ENCODE results near the gene CHEK2. TPM values are rescaled to one million over a fixed set of nuclear protein-coding genes. Genes with fewer than 3 reads are reported as not detected.
"Not testable (repeated sequence)": the region's sequence is repeated elsewhere in the genome, so short reads cannot be mapped to it uniquely, and the experiment has no call there.

The CHEK2 gene
- total RNA-seq, 1 donor from 2014 or later: 10.8 TPM

GRCh38 chr22:28741200-28741784, 328 bp downstream of the CHEK2 start:
- DNase-seq: no peak

GRCh38 chr22:28738876-28739275, 2.7 kb downstream of the CHEK2 start:
- not testable (repeated sequence) for DNase-seq

GRCh38 chr22:28737701-28738100, 3.9 kb downstream of the CHEK2 start:
- no peak for DNase-seq

- DNase-seq: no peak
Measured at GRCh38 chr22:28736301-28737155, 5.1 kb downstream of the CHEK2 start.

GRCh38 chr22:28734393-28734792, 7.2 kb downstream of the CHEK2 start:
- DNase-seq: no peak

- DNase-seq: no peak
Measured at GRCh38 chr22:28730179-28730578, 11.4 kb downstream of the CHEK2 start.

GRCh38 chr22:28728621-28729313, 12.9 kb downstream of the CHEK2 start:
- no peak for DNase-seq

- DNase-seq: no peak
Measured at GRCh38 chr22:28728002-28728401, 13.6 kb downstream of the CHEK2 start.

GRCh38 chr22:28718044-28718443, 23.6 kb downstream of the CHEK2 start:
- DNase-seq: no peak

GRCh38 chr22:28716686-28717085, 24.9 kb downstream of the CHEK2 start:
- no peak for DNase-seq

GRCh38 chr22:28715611-28716010, 26.0 kb downstream of the CHEK2 start:
- no peak for DNase-seq

GRCh38 chr22:28714043-28714628, 27.5 kb downstream of the CHEK2 start:
- no peak for DNase-seq

GRCh38 chr22:28711820-28712777, 29.5 kb downstream of the CHEK2 start:
- DNase-seq: peak; percentile 29

GRCh38 chr22:28711341-28711740, 30.3 kb downstream of the CHEK2 start:
- DNase-seq: peak; percentile 24

- peak; percentile 55 for DNase-seq
Measured at GRCh38 chr22:28710576-28711191, 30.9 kb downstream of the CHEK2 start.

GRCh38 chr22:28710107-28710506, 31.5 kb downstream of the CHEK2 start:
- DNase-seq: no peak

- DNase-seq: no peak
Measured at GRCh38 chr22:28706845-28707244, 34.8 kb downstream of the CHEK2 start.

GRCh38 chr22:28703436-28703835, 38.2 kb downstream of the CHEK2 start:
- no peak for DNase-seq

GRCh38 chr22:28702891-28703290, 38.7 kb downstream of the CHEK2 start:
- no peak for DNase-seq

GRCh38 chr22:28693041-28693760, 48.4 kb downstream of the CHEK2 start:
- DNase-seq: not testable (repeated sequence)

All from tongue (tissue), 2 donors.